Ammon's horn (tissue), 1 donor: Measurements from ENCODE around the gene IMP3.
A peak's percentile ranks its signal among the peaks of the same experiment; 100 is the strongest.
"Not testable (repeated sequence)": the region's sequence is repeated elsewhere in the genome, so short reads cannot be mapped to it uniquely, and the experiment has no call there.

Source experiments
- DNase-seq: peaks from one replicate; pipeline ENCODE4 v3.0.0-alpha.2; 2016; ENCODE audit warnings: low spot score

The IMP3 gene, protein sequence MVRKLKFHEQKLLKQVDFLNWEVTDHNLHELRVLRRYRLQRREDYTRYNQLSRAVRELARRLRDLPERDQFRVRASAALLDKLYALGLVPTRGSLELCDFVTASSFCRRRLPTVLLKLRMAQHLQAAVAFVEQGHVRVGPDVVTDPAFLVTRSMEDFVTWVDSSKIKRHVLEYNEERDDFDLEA

DNA sequence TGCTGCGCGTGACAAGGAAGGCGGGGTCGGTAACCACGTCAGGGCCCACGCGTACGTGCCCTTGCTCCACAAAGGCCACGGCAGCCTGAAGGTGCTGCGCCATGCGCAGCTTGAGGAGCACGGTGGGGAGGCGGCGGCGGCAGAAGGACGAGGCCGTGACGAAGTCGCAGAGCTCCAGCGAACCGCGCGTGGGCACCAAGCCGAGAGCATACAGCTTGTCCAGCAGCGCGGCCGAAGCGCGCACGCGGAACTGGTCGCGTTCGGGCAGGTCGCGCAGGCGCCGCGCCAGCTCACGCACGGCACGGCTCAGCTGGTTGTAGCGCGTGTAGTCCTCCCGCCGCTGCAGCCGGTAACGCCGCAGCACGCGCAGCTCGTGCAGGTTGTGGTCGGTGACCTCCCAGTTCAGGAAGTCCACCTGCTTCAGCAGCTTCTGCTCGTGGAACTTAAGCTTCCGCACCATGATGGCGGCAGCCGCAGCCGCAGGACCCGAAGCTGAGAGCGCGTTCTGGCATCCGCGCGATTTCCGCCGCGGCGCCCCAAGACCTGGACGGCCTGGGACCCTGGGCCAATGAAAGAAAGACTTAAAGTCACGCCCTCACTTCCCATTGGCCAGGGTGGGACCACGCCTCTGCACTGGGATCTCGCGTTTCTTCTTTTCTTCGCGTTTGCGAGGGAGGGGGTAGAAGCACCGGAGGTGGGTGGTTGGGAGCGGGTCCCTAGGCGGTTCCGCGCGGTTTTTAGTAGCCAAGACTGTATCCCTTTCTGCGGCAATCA is at the start of gene IMP3:
Gene IMP3, minus strand, starts transcription at position 516 of the 774 bp plus-strand sequence. Its CDS starts 56 bp downstream, at position 460.
- peak; percentile 99 for DNase-seq

DNA sequence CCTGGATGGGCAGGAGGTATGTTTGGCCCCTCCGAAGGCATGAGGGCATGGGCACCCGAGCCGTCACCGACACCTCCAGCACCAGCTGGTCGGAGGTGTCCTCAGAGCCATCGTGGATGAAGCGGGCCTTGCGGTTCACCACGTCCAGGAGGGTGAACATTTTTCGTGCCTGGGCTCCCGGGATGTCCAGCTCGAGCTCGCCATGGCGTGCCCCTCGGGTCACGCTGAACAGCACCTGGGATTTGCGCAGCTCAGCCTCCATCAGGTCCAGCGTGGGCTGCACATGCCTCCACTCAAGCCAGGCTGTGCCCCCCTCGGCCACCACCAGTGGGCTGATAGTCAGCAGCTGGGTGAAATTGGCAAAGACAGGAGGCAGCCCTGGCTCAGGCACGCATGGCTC is 49.4 kb upstream of the IMP3 start:
- DNase-seq, result not testable (repeated sequence)

DNA sequence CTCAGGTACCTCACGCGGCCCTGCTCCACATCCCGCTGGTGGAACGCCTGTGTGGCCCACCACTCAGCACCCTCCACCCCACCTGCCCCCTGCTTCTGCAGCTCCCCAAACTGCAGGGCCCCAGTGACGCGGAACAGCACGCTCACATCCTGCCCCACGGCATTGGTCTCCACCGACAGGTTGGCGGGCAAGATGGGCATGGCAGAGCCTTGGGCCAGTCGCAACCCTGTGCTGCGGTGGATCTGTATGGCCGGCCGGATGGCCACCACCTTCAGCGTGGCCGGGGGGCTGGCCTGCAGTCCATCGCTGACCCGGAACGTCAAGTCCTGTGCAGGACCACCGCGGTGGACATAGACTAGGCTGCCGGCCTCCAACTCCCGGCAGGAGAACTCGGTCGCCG is 48.8 kb upstream of the IMP3 start:
- DNase-seq, result no peak

DNA sequence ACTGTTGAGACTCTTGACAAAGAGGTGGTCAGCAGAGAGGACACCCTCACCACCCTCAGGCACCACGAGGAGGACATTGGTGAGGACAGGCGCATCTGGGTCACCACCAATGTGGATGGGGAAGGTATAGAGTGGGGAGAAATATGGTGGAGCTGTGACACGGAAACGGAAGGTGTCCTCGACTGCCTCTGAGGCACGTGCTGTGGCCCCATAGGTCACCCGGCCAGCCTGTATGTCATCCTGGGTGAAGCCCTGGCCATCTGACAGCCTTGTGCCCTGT is 48.2 kb upstream of the IMP3 start:
- DNase-seq, result no peak

DNA sequence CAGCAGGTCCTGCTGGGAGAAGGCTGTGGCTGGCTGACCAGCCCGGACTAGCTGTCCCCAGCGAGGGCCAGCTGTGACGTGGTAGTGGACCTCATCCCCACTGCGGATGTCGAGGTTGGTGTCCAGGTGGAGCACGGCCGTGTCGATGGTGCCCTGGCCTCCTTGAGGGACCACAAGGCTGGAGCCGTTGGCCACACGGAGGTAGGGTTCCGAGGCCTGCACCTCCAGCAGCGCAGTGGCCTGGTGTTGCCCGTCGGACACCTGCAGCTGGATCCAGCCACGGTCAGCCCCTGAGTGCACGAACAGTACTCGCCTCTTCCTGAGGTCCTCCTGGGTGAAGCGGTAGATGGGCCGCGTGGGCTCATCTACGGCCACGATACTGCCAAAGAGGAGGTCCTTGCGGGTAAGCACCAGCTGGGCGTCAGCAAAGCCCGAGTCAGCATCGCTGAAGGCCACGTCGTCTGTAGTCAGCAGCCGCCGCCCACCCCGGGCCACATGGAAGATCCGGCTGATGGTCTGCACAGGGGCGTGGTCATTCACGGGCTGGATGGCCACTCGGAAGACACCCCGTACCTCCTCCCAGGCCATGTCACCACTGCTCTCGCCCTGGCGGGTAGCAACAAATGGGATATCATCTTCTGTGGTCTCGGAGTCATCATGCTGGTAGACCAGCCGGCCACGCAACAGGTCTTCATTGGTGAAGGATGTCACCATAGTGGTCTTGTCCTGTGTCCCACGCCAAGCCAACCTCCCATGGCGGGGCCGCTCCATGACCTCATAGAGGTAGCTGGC is 47.7 kb upstream of the IMP3 start:
- DNase-seq, result no peak

DNA sequence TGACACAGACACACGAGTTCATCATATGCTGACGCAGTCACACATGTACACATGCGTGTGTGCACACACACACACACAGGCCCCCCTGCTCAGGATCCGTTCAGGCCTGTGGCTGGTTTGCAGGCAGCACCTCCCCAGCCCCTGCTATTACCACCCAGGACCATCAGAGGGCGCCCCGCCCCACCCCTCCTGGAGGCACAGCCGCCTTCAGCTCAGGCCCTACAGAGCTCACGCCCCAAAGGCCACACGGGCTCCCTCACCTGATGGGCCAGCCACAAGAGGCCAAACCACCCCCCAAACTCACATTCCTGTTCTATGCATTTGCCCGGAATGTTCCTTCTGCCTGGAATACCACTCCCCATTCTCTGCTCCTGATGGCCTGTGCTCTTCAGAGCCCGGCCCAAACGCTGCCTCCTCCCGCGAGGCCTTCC is 46.2 kb upstream of the IMP3 start:
- DNase-seq, result peak; percentile 61

DNA sequence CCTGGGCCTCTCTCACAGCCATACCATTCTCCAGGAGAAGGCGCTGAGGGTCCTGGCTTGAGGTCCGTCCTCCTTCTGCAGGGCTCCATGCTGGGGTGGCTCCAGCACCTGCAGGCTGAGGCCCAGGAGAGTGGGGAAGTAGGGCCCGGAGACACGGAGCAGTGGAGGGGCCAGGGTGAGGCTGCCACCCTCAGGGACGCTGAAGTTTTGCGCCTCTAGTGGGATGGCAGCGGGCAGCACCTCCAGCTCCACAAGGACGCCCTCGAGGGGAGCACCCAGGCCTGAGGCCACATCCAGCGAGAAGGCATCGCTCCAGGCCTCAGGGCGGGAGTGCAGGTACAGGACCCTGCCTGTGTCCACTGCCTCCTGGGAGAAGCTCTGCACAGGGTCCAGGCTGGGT is 45.2 kb upstream of the IMP3 start:
- no peak for DNase-seq

DNA sequence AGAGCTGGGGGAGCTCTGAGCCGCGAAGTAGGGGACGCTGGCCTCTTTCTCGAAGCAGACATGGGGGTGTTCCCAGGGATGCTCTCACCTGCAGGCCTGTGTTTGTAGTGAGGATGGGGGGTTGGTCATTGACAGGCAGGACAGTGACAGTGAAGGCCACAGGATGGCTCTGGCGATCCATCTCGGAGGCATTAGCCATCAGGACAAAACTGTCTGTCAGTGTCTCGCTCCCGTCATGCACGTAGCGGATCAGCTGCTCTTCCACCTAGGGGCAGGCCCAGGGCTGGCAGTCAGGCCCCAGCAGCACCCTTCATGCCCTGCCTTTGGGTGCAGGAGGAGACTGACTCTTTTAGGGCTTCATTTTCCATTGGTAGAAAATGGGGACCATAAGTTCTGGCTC is 44.6 kb upstream of the IMP3 start:
- DNase-seq, result no peak

DNA sequence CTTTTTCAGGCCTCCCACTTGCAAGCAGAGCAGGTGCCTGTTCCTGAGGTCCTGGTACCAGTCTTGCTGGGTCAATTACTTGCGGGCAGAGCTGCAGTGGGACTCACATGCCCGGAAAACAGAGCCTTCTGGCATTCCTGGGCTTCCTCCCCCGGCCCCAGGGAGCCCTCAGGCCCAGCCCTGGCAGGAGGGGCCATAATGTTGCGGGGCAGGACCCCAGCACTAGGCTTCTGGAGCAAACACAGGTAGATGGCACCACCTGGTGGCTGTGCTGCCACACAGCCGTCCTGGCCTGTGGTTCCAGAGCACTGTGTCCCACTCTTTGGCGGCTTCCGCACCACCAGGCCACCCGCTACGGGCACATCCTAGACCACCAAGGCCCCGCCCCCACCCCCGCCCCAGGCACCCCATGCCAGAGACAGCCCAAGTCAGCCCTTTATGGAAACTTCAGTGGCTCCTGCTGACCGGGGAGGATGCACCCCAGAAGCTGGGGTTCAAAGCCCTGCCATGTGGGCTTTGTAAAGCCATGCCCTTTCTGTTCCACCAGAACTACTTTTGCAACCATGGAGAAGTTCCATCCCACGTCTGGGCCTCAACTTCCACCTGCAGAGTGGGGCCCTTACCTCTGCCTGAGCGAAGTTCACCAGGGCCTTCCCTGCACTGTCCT is 43.8 kb upstream of the IMP3 start:
- DNase-seq, result peak; percentile 78

DNA sequence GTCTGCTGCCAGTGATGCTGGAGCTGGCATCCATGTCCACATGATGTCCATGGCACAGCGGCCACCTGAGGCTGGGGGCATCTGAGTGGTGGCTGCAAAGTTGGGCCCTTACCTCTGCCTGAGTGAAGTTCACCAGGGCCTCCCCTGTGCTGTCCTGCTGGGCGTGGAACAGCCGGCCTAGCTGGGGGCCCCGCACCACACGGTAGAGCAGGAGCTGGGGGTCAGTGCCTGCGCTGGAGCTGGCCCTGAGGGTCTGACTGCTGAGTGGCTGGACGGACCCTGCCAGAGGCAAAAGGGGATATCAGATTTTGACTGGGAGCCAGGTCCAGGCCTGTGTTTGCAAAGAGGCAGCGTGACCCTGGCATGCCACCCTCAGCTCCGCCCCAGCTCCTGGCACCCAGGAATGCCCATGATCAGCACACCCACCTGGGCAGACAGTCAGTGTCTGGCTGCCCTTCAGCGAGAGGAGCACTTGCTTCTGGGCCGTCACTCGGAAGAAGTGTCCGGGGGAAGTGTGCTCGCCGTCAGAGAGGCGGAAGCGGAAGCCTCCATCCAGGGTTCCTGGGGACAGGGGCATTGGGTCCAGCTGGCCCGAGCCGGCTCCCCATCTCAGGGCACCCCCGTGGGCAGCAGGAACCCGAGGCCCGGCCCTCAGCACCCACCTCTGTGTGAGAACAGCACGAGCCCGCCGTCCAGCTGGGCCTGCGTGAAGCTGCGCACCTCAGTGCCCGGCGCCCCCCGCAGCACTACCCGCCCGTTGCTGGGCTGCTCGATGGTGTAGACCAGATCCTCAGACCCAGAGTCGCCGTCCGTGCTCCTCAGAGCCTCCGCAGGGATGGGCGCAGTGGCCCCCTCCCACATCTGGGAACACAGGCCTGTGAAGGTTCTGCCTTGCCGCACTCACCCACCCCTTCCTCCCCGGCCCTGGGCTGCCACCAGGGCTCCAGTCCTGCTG is 42.4 kb upstream of the IMP3 start:
- no peak for DNase-seq

DNA sequence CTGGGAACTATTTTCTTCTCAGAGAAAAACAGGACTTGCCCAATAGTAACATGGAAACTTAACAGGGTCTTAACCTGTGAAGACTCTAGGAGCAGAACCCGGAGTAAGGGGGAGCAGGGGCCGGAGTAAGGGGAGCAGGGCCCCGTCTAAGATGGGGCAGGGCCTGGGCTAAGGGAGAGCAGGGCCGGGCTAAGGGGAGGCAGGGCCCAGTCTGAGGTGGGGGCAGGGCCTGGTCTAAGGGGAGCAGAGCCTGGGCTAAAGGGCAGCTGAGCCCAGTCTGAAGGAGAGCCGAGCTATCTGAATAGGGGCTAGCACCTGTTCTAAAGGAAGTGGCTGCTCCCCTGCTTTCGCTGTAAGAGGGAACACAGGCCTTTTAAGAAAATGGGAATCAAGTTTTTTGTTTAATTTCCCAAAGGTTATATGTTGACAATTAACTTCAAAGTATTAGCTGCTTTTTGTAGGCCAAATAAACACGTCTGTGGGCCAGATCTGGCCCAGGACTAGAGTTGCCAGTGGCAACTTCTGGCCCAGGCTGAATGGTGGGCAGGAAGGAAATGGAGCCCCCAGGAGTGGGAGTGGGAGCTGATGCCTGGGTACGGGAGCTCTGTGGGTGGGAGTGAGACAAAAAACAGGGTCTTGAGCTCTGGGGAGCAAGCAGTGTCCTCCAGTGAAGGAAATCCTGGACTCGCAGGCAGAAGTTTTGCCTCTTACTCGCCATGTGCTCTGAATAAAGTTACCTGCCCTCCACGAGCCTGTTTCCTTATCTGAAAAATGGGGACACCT is 40.2 kb upstream of the IMP3 start:
- no peak for DNase-seq

DNA sequence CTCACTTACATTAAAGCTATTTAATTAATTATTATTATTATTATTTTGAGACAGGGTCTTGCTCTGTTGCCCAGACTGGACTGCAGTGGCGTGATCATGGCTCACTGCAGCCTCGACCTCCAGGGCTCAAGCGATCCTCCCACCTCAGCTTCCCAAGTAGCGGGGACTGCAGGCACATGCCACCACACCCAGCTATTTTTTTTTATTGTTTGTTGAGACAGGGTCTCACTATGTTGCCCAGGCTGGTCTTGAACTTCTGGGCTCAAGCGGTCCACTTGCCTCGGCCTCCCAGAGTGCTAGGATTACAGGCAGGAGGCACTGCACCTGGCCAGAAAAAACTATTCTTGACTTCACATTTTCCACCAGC is 38.3 kb upstream of the IMP3 start:
- not testable (repeated sequence) for DNase-seq

DNA sequence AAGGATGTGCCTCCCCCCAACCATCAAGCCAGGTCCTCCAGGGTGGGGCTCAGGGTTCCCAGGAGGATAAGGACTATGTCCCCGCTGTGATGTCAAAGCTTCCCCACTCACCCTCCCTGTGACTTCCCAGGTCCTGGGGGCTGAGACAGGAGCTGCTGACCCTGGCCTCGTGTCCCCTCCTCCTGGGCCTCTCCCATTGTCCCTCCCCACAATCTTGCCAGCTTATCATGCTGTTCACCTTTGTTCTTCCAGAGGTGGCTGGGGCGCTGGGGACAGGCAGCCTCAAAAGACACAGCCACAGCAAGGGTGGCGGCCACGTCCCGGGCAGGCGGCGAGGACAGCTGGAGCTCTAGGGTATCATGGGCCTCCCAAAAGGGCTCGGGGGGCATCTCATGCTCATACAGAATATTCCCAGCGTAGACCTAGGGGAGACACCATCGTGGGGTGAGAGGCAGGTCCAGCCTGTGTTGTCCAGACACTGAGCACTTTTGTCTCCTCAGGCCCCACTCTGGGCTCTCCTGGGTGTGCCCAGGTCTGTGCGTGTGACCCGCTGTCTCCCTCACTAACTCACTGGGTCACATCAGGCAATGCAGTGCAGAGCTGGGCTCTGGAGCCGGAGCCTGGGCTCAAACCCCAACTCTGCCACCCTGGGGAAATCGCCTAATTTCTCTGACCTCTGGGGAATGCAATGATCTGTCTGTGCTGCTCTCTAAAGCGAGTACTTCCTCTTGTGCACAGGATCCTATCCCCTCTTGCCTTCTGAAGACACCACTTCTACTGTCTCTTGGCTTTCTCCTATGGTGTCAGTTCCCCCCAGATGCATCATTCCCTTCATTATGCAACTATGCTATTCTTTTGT is 37.7 kb upstream of the IMP3 start:
- DNase-seq, result no peak

DNA sequence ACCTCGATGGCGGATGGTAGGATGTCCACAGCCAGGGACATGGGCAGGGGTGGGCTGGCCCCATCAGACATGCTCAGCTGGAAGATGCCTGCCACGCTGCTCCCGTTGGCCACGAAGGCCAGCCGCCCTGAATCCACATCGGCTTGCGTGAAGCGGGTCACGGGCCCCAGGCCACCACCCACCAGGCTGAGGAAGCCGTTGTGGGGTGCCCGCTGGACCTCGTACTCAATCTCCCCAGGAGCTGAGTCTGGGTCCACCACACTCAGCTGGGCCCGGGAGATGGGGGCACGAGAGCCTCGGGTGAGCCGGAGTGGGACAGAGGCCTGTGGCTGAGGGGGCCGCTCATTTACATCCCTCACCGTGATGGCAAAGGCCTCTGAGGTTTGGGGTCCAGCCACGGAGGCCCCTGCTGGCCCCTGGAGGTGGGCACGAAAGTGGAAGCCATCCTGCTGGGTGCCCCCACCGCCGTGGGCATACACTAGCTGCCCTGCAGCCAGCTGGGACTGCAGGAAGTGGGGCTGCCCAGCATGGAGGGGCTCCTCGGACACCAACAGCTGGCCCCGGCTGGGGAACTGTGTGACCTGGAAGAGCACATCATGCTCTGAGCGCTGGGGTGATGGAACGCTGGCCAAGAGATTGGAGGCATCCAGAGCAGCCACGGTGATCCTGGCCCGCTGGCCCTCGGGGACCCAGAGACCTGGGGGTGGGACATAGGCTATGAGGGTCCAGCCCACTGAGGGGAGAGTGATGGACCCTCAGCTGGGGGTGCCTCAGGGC is 36.9 kb upstream of the IMP3 start:
- no peak for DNase-seq

DNA sequence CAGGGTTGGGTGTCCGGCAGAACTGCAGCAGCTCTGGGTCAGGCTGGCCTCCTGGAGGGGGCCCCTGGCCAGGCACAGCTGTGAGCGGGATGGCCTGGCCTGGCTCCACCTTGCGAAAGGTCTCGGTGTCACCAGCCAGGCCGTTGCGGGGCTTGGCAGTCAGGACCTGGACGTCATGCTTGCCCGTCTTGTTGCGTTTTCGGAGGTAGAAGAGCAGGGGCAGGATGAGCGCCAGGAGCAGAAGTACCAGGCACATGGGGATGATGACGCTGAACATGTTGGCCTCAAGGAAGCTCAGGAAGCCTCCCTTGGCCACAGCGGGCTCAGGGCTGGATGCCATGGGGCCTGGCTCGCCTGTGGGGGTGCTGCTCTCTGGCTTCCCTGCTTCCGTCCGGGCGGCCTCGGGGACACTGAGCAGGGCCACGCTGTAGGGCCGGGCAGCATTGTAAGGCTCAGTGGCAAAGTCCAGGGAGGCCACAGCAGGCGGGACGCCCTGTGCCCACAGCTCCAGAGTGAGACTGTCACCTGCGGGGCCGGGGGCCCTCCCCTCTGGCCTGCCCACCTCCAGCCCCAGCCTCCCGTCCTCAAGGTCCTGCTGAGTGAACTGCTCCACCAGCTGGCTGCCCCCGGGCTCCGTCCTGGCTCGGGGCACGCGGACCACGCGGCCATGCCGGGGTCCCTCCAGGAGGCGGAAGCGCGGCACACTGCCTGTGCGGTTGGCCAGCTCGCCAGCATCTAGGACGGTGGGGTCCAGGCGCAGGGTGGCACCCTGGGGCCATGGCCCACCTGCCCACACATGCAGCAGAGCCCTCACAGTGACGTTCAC is 35.8 kb upstream of the IMP3 start:
- no peak for DNase-seq

DNA sequence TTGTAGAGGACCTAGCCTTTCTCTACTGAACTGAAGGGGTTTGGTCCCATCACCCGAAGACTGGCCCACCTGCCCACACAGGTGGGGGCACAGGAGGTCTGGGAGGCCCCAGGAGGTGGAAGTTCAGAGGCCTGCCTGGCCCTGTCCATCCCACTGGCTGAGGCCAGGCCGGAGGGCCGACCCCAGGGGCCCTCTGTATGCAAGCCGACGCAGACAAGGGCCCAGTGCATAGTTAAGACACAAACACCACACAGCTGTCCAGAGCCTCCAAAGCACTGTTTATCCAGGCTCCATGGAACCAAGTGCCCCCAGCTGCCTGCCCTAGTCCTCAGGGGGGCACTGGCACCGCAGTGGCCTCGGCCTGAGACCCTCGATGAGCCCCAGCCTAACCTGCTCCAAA is 34.3 kb upstream of the IMP3 start:
- DNase-seq, result no peak

DNA sequence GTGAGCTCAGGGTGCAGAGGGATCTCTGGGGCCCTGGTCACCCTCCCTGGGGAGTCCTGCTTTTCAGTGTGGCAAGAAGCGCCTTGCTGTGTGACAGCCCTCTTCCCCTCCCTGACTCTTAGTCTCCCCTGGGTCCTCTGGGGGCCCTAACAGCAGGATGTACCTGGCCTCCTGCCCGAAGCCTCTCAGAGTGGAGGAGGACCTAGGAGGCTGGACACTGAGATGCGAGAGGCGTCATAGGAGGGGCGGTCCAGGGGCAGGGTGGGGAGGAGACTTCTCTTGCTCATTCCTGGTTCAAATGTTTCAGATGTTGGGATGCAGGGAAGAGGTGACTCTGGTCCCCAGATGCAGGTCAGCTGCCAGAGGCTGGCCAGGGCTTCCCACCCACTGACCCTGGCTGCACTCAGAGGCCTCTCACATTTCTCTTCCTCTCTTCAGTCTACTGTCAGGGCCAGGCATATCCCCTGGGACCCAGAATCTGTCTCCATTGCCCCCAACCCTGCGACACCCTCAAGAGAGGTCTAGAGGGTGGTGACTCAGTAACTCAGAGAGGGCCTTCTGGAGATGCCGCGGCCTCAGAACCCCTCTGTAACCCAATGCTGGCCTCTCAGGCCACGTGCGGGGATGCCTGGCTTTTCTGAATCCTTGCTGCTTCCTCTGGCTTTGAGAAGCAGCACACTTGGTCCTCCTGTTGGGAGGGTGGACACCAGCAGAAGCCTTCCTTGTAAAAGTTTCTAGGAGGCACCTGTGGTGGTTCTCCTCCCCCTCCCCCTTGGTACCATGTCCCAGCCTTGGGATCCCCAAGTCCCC is 33.6 kb upstream of the IMP3 start:
- no peak for DNase-seq
